GM21528 (cell line): ENCODE results near the gene PCGF2.
"Not testable (repeated sequence)": the region's sequence is repeated elsewhere in the genome, so short reads cannot be mapped to it uniquely, and the experiment has no call there.

Source experiments
- ATAC-seq: cut with Tn5 transposase; IDR thresholded peaks from one replicate; pipeline ENCODE4 v1.9.1; 2021; ENCODE audit warnings: mild to moderate bottlenecking, moderate library complexity; ENCODE audit not compliant: unreplicated experiment, low FRiP score

Gene PCGF2

GRCh38 chr17:38748149-38748891 lies at the start of gene PCGF2:
Gene PCGF2, minus strand, starts transcription at chr17:38748336. Its CDS starts 7,934 bp downstream, at chr17:38740402.
- ATAC-seq: no peak

GRCh38 chr17:38797828-38798227 lies 49.7 kb upstream of the PCGF2 start:
- no peak for ATAC-seq

GRCh38 chr17:38797158-38797490 lies 49.0 kb upstream of the PCGF2 start:
- no peak for ATAC-seq

- no peak for ATAC-seq
These were observed 48.5 kb upstream of the PCGF2 start for GRCh38 chr17:38796451-38797157.

GRCh38 chr17:38794221-38794620 lies 46.1 kb upstream of the PCGF2 start:
- ATAC-seq: no peak

GRCh38 chr17:38791162-38791561 lies 43.0 kb upstream of the PCGF2 start:
- ATAC-seq: no peak

- not testable (repeated sequence) for ATAC-seq
These were observed 42.1 kb upstream of the PCGF2 start for GRCh38 chr17:38790148-38790707.

- ATAC-seq: no peak
These were observed 41.0 kb upstream of the PCGF2 start for GRCh38 chr17:38789185-38789584.

GRCh38 chr17:38787999-38788398 lies 39.9 kb upstream of the PCGF2 start:
- ATAC-seq: not testable (repeated sequence)

GRCh38 chr17:38786372-38786771 lies 38.2 kb upstream of the PCGF2 start:
- ATAC-seq: no peak

- ATAC-seq: no peak
These were observed 35.1 kb upstream of the PCGF2 start for GRCh38 chr17:38783227-38783626.

GRCh38 chr17:38779965-38780752 lies 32.0 kb upstream of the PCGF2 start:
- no peak for ATAC-seq

GRCh38 chr17:38777641-38778250 lies 29.6 kb upstream of the PCGF2 start:
- no peak for ATAC-seq

- ATAC-seq: no peak
These were observed 25.1 kb upstream of the PCGF2 start for GRCh38 chr17:38773258-38773657.

- no peak for ATAC-seq
These were observed 20.3 kb upstream of the PCGF2 start for GRCh38 chr17:38768417-38768816.

GRCh38 chr17:38766341-38766740 lies 18.2 kb upstream of the PCGF2 start:
- ATAC-seq: no peak

GRCh38 chr17:38762231-38762630 lies 14.1 kb upstream of the PCGF2 start:
- ATAC-seq: no peak

GRCh38 chr17:38761612-38762011 lies 13.5 kb upstream of the PCGF2 start:
- no peak for ATAC-seq

- ATAC-seq: no peak
These were observed 5.0 kb upstream of the PCGF2 start for GRCh38 chr17:38753071-38753506.

GRCh38 chr17:38752308-38753070 lies 4.4 kb upstream of the PCGF2 start, which contains the start of gene PSMB3:
Gene PSMB3, plus strand, starts transcription at chr17:38752741. Its CDS starts 86 bp downstream, at chr17:38752827.
- ATAC-seq: peak; percentile 91
